Measurements from ENCODE around the gene GJB3. TPM values are rescaled to one million over a fixed set of nuclear protein-coding genes. Genes with fewer than 3 reads are reported as not detected.

GJB3 gene
- polyA plus RNA-seq, 3 donors = not detected

DNA sequence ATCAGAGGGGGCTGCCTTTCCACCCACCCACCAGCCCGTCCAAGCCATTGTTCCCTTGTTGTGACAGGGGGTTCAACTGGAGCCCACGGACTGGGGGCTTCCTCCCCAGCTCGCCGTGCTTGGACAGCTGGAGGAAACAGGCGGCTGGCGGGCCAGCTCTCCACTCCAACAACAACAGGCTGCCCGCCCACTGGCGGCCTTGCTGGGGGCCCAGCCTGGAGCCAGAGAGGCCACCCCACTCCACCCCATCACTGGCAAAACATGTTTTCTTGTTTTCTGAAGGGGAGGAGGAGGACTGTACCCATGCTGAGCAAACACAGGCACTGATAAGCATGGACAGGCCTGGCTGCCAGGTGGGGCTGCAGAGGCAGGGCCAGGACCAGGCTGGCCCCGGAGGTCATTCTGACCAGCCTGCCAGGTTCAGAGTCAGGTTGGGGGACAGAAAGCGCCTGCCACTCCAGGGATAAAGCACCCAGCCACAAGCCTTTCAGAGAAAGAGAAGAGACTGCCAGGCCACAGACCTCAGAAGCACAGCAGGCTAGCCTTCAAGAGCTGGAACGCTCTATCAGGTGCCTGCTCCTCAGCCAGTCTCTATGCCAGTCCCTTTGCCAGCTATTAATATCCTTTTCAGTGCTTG is 44.6 kb downstream of the GJB3 start:
- no peaks in the 10 kb centered on the region for H3K27me3 ChIP-seq (ENCODE audit: control insufficient read depth in 2 of 2, insufficient read depth in 2 of 2, low read length in 2 of 2)
- Mint-ChIP-seq H3K4me1 (peaks cover 8% of the 10 kb centered on the region), H3K27me3 (ENCODE audit: low read depth in 3 of 3) (peaks cover 0 to 10% (median 6%) of the 10 kb centered on the region in 3 donors), H3K27ac (no peak overlapping the region), H3K9me3 (peaks cover 0 to 3% (median 2%) of the 10 kb centered on the region in 7 donors), H3K36me3 (no peaks in the 10 kb centered on the region), H3K4me3 (no peak overlapping the region)
- H4K20me1 ChIP-seq (ENCODE audit: insufficient read depth, low read length) = no peaks in the 10 kb centered on the region
- intact Hi-C loops (cut with micrococcal nuclease) = no loop called here
- no peak overlapping the region for H3K4me2 ChIP-seq (replicated peaks; ENCODE audit: extremely low read depth, low read length, poor library complexity, severe bottlenecking)
- no peak overlapping the region for H3K27ac ChIP-seq (ENCODE audit: low read depth in 1 of 2, low read length in 2 of 2)
- TF ChIP-seq, protein P1, sequence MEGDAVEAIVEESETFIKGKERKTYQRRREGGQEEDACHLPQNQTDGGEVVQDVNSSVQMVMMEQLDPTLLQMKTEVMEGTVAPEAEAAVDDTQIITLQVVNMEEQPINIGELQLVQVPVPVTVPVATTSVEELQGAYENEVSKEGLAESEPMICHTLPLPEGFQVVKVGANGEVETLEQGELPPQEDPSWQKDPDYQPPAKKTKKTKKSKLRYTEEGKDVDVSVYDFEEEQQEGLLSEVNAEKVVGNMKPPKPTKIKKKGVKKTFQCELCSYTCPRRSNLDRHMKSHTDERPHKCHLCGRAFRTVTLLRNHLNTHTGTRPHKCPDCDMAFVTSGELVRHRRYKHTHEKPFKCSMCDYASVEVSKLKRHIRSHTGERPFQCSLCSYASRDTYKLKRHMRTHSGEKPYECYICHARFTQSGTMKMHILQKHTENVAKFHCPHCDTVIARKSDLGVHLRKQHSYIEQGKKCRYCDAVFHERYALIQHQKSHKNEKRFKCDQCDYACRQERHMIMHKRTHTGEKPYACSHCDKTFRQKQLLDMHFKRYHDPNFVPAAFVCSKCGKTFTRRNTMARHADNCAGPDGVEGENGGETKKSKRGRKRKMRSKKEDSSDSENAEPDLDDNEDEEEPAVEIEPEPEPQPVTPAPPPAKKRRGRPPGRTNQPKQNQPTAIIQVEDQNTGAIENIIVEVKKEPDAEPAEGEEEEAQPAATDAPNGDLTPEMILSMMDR (IDR thresholded peaks at IDR 0.05) = no peak
- H3K79me2 ChIP-seq (ENCODE audit: insufficient read depth, low read length) = no peaks in the 10 kb centered on the region
- no peaks in the 10 kb centered on the region for H3K36me3 ChIP-seq (replicated peaks in 1 of 2; ENCODE audit: control insufficient read depth in 1 of 2, insufficient read depth in 2 of 2, low read length in 2 of 2)
- H3K9ac ChIP-seq (ENCODE audit: insufficient read depth, low read length, poor library complexity, severe bottlenecking) = no peak overlapping the region
- no peak for DNase-seq
- WGBS (ENCODE audit: insufficient coverage) = 85% methylated on average over 2 of the region's 11 CpGs
- H3K4me1 ChIP-seq (ENCODE audit: control insufficient read depth in 1 of 2, insufficient read depth in 2 of 2, low read length in 2 of 2) = no peaks in the 10 kb centered on the region
- H3K9me3 ChIP-seq (replicated peaks in 1 of 2; ENCODE audit: control insufficient read depth in 1 of 2, insufficient read depth in 1 of 2, low read length in 2 of 2) = no peaks in the 10 kb centered on the region
- H3K4me3 ChIP-seq (replicated peaks in 1 of 3; ENCODE audit: low read depth in 2 of 3, low read length in 3 of 3) = no peak overlapping the region
- H2AFZ ChIP-seq (ENCODE audit: insufficient read depth, low read depth, low read length, poor library complexity, severe bottlenecking) = no peak overlapping the region

DNA sequence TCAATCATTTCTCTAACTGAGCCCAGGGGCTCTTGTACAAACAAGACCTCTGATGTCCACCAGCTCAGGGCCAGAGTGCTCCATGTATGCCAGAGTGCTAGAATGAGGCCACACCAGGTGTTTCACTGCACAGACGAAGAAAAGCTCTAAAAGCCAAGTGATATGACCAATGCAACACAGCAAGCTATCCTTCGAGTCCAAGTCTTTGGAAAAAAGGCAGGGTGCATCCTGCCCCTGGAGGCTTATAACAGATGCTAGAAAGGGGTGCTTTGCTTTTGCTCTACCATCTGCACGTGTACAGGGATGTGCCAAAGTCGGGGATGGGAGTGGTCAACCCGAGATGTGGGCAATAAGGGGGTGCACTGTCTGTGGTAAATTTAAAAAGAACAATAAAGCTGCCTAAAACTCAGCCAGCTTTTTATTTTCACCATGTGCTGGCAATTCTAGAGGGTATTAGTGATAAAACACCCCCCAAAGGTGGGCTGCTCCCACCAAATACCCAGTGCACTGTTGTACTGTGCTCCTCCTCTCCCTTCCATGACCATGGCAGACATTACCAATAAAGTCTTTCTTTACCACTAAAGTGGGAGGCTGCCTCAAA is 46.4 kb downstream of the GJB3 start:
- Histone ChIP-seq H3K27me3 (ENCODE audit: control insufficient read depth in 2 of 2, insufficient read depth in 2 of 2, low read length in 2 of 2) (no peaks in the 10 kb centered on the region), H3K4me1 (ENCODE audit: control insufficient read depth in 1 of 2, insufficient read depth in 2 of 2, low read length in 2 of 2) (no peaks in the 10 kb centered on the region), H3K4me2 (replicated peaks; ENCODE audit: extremely low read depth, low read length, poor library complexity, severe bottlenecking) (no peak overlapping the region), H3K9ac (ENCODE audit: insufficient read depth, low read length, poor library complexity, severe bottlenecking) (no peak overlapping the region), H3K9me3 (replicated peaks in 1 of 2; ENCODE audit: control insufficient read depth in 1 of 2, insufficient read depth in 1 of 2, low read length in 2 of 2) (no peaks in the 10 kb centered on the region), H3K36me3 (replicated peaks in 1 of 2; ENCODE audit: control insufficient read depth in 1 of 2, insufficient read depth in 2 of 2, low read length in 2 of 2) (no peaks in the 10 kb centered on the region), H4K20me1 (ENCODE audit: insufficient read depth, low read length) (no peaks in the 10 kb centered on the region), H3K27ac (ENCODE audit: low read depth in 1 of 2, low read length in 2 of 2) (no peak overlapping the region), H3K4me3 (replicated peaks in 1 of 3; ENCODE audit: low read depth in 2 of 3, low read length in 3 of 3) (no peak overlapping the region), H2AFZ (ENCODE audit: insufficient read depth, low read depth, low read length, poor library complexity, severe bottlenecking) (no peak overlapping the region), H3K79me2 (ENCODE audit: insufficient read depth, low read length) (no peaks in the 10 kb centered on the region)
- Mint-ChIP-seq H3K27ac (peak overlapping the region in 1 of 7 donors; percentile 64), H3K4me3 (no peak overlapping the region), H3K9me3 (peaks cover 0 to 3% (median 2%) of the 10 kb centered on the region in 7 donors), H3K36me3 (no peaks in the 10 kb centered on the region), H3K27me3 (ENCODE audit: low read depth in 3 of 3) (peaks cover 0 to 9% (median 6%) of the 10 kb centered on the region in 3 donors), H3K4me1 (no peaks in the 10 kb centered on the region)
- intact Hi-C loops (cut with micrococcal nuclease) = no loop called here
- TF ChIP-seq, protein P1 (IDR thresholded peaks at IDR 0.05) = no peak
- DNase-seq = no peak
- 94% methylated on average over 2 of the region's 5 CpGs for WGBS (ENCODE audit: insufficient coverage)
